ENCODE data around the gene SLC7A6. TPM values are rescaled to one million over a fixed set of nuclear protein-coding genes. Genes with fewer than 3 reads are reported as not detected.

SLC7A6 gene
- total and polyA plus RNA-seq, 9 donors, result 6.0 to 11.2 (median 7.5) TPM

DNA sequence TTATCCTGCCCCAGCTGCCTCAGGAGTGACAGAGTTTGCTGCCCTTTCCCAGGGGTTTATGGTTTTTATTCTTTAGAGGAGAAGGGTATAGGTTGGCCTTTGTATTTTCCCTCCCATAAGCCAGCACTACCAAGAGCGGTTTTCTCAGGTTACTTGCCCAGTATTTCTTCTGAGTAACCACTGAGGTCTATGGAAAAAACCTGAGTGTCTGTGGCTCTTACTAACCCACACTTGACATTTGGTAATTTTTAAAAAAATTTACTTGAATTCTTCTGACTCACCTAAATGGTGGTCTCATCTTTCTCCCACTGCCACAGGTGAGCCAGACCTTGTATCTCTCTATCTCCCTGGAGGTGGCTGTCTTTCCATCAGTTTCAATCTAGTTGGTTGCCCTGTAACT is 6.0 kb downstream of the SLC7A6 start:
- Histone ChIP-seq H3K4me1 (ENCODE audit: control insufficient read depth, insufficient read depth, low read length) (peaks cover 5% of the 10 kb centered on the region), H3K4me3 (ENCODE audit: low read length) (no peak overlapping the region), H3K9me3 (replicated peaks; ENCODE audit: control insufficient read depth, low read depth, low read length) (no peaks in the 10 kb centered on the region), H3K27ac (ENCODE audit: low read length) (no peak overlapping the region), H3K36me3 (ENCODE audit: control insufficient read depth, insufficient read depth, low read length) (peaks cover 18% of the 10 kb centered on the region), H3K27me3 (ENCODE audit: control insufficient read depth, insufficient read depth, low read length) (no peaks in the 10 kb centered on the region)
- whole genome bisulfite sequencing (ENCODE audit: insufficient coverage), result no CpG with 5 or more reads among the region's 1 CpG
- no peak for DNase-seq

DNA sequence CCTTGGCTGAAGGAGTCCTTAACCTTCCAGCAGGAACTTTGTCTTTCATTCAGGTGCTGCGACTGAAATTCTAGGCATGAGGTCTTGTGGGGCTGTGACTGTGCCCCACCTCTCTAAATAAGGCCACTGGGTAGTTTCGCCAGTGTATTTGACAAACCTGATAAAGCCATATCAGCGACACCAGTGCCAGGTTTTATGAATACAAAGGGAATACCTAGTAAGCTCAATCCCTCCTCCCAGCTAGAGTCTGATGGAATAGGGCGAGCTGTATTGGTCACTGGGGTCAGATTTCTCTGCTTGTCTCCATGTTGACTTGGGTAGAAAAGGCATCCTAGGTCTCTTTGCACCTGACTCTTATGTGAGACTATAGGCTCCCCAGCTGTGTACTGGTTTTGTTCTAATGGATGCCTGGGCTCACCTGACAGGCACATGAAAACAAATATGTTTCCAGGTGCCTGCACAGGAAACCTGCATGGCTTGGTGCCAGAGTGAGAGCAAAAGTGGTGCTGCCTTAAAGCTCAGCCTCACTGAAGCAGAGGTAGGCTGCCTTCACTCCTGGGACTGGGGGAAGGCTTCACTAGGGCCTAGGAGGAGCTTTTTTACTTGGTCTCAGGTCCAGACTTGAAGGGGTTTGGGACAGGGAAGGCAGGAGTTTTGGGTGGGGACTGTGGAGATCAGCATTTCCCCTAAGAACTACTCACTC is 8.3 kb downstream of the SLC7A6 start:
- H3K27me3 ChIP-seq (ENCODE audit: control insufficient read depth, insufficient read depth, low read length), result no peaks in the 10 kb centered on the region
- H3K4me1 ChIP-seq (ENCODE audit: control insufficient read depth, insufficient read depth, low read length), result peaks cover 3% of the 10 kb centered on the region
- 100% methylated on average over 1 of the region's 4 CpGs for WGBS (ENCODE audit: insufficient coverage)
- H3K27ac ChIP-seq (ENCODE audit: low read length), result no peak overlapping the region
- peaks cover 18% of the 10 kb centered on the region for H3K36me3 ChIP-seq (ENCODE audit: control insufficient read depth, insufficient read depth, low read length)
- H3K4me3 ChIP-seq (ENCODE audit: low read length), result no peak overlapping the region
- H3K9me3 ChIP-seq (replicated peaks; ENCODE audit: control insufficient read depth, low read depth, low read length), result no peaks in the 10 kb centered on the region
- no peak for DNase-seq

DNA sequence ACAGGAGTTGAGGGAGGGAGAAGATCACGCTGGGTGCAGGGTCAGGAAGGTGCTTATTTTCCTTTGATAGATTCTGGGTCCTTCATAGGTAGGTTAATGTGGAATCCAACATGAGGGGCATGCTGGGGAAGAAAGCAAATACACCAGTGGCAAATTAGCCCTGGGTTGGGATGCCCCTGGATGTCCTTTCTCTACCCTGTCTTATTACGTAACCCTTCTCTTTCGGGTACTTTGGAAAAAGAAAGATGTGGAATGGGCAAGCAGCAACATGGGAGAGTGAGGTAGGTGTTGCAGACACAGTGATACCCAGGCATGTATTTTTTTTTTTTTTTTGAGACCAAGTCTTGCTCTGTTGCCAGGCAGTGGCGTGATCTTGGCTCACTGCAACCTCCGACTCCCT is 9.1 kb downstream of the SLC7A6 start:
- no peak overlapping the region for H3K4me3 ChIP-seq (ENCODE audit: low read length)
- peaks cover 18% of the 10 kb centered on the region for H3K36me3 ChIP-seq (ENCODE audit: control insufficient read depth, insufficient read depth, low read length)
- no peaks in the 10 kb centered on the region for H3K4me1 ChIP-seq (ENCODE audit: control insufficient read depth, insufficient read depth, low read length)
- H3K27me3 ChIP-seq (ENCODE audit: control insufficient read depth, insufficient read depth, low read length), result no peaks in the 10 kb centered on the region
- no peak for DNase-seq
- H3K9me3 ChIP-seq (replicated peaks; ENCODE audit: control insufficient read depth, low read depth, low read length), result no peaks in the 10 kb centered on the region
- WGBS (ENCODE audit: insufficient coverage), result 90% methylated on average over 2 of the region's 5 CpGs
- H3K27ac ChIP-seq (ENCODE audit: low read length), result no peak overlapping the region

DNA sequence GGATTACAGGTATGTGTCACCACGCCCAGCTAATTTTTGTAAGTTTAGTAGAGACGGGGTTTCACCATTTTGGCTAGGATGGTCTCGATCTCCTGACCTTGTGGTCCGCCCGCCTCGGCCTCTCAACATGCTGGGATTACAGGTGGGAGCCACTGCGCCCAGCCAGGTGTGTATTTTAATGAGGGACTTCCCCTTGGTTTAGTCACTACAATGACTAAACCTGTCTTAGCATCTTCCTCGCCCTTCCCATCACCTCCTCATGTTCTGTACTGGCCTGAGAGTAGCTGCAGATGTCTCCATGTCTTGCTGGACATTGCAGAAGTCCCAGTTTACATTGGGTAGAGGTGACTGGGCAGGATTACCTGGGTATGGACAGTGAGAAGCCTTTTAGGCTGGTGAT is 9.6 kb downstream of the SLC7A6 start:
- no CpG with 5 or more reads among the region's 8 CpGs for WGBS (ENCODE audit: insufficient coverage)
- Histone ChIP-seq H3K4me1 (ENCODE audit: control insufficient read depth, insufficient read depth, low read length) (no peaks in the 10 kb centered on the region), H3K27ac (ENCODE audit: low read length) (no peak overlapping the region), H3K9me3 (replicated peaks; ENCODE audit: control insufficient read depth, low read depth, low read length) (no peaks in the 10 kb centered on the region), H3K4me3 (ENCODE audit: low read length) (no peak overlapping the region), H3K27me3 (ENCODE audit: control insufficient read depth, insufficient read depth, low read length) (no peaks in the 10 kb centered on the region), H3K36me3 (ENCODE audit: control insufficient read depth, insufficient read depth, low read length) (peaks cover 18% of the 10 kb centered on the region)
- DNase-seq, result no peak

DNA sequence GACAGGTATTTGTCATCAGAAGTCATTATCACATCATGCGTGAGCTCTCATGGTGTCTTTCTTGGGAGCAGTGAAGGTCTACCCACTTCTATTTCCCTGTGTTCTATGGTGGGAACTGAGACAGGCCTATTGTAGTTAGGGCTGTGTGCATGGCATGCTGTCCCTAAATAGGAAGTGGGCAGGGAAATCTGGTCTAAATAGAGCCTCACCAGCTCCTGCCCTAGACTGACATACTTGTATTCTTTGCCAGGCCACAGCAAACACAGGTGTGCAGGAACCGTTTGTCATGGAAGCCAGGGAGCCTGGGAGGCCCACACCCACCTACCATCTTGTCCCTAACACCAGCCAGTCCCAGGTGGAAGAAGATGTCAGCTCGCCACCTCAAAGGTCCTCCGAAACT is 10.1 kb downstream of the SLC7A6 start:
- Histone ChIP-seq H3K4me3 (ENCODE audit: low read length) (no peak overlapping the region), H3K27ac (ENCODE audit: low read length) (no peak overlapping the region), H3K9me3 (replicated peaks; ENCODE audit: control insufficient read depth, low read depth, low read length) (no peaks in the 10 kb centered on the region), H3K27me3 (ENCODE audit: control insufficient read depth, insufficient read depth, low read length) (no peaks in the 10 kb centered on the region), H3K36me3 (ENCODE audit: control insufficient read depth, insufficient read depth, low read length) (peaks cover 18% of the 10 kb centered on the region), H3K4me1 (ENCODE audit: control insufficient read depth, insufficient read depth, low read length) (no peaks in the 10 kb centered on the region)
- 88% methylated on average over 3 of the region's 4 CpGs for WGBS (ENCODE audit: insufficient coverage)
- no peak for DNase-seq

DNA sequence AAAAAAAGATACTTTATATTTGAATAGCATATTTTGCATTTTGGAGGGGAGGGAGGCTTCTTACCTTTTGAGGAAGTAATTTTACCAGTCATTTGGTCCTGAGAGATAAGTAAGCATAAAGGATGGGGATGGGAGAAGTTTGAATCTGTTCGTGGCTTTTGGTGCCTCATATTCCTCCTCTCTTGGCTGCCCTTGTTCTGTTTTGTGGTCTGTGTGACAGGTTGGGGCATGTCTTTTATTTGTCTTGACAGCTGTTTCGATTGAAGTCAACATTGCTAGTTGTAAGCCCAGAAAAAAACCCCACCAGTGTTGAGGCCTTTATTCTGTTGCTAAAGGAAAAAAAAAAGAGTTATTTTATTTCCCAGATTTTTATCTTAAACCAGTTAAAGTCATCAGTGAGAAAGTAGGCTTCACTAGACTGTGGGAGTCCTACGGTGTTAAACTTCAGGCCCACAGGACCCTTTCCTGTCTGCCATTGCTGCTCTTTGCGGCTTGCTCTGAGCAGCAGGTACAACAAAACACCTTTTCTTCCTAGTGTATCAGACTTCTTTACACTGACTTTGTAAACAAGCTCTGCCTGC is 11.4 kb downstream of the SLC7A6 start:
- Histone ChIP-seq H3K4me1 (ENCODE audit: control insufficient read depth, insufficient read depth, low read length) (no peaks in the 10 kb centered on the region), H3K4me3 (ENCODE audit: low read length) (no peak overlapping the region), H3K9me3 (replicated peaks; ENCODE audit: control insufficient read depth, low read depth, low read length) (no peaks in the 10 kb centered on the region), H3K27me3 (ENCODE audit: control insufficient read depth, insufficient read depth, low read length) (no peaks in the 10 kb centered on the region), H3K36me3 (ENCODE audit: control insufficient read depth, insufficient read depth, low read length) (peaks cover 18% of the 10 kb centered on the region), H3K27ac (ENCODE audit: low read length) (no peak overlapping the region)
- 64% methylated on average over 2 of the region's 4 CpGs for WGBS (ENCODE audit: insufficient coverage)
- no peak for DNase-seq

DNA sequence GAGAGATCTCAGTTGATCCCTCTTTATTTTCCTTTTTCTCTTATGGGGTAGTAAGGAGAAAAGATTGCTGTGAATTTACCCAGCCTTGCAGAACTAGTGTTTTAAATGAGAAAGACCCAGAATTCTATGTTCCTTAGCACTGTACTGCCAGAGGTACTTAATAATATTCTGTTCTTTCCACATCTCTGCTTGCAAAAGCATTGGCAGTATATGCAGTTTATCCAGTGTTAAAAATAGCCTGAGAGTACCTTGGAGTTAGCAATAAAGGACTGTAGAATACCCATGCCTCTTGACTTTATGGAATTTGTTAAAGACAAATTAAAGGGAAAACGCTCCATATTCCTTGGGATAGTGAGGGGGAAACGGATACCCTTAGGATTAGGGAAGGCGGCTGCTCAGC is 11.9 kb downstream of the SLC7A6 start:
- H3K4me1 ChIP-seq (ENCODE audit: control insufficient read depth, insufficient read depth, low read length), result no peaks in the 10 kb centered on the region
- H3K9me3 ChIP-seq (replicated peaks; ENCODE audit: control insufficient read depth, low read depth, low read length), result no peaks in the 10 kb centered on the region
- 75% methylated on average over 2 of the region's 3 CpGs for WGBS (ENCODE audit: insufficient coverage)
- peaks cover 22% of the 10 kb centered on the region for H3K36me3 ChIP-seq (ENCODE audit: control insufficient read depth, insufficient read depth, low read length)
- no peak for DNase-seq
- H3K27ac ChIP-seq (ENCODE audit: low read length), result no peak overlapping the region
- no peaks in the 10 kb centered on the region for H3K27me3 ChIP-seq (ENCODE audit: control insufficient read depth, insufficient read depth, low read length)
- H3K4me3 ChIP-seq (ENCODE audit: low read length), result no peak overlapping the region

DNA sequence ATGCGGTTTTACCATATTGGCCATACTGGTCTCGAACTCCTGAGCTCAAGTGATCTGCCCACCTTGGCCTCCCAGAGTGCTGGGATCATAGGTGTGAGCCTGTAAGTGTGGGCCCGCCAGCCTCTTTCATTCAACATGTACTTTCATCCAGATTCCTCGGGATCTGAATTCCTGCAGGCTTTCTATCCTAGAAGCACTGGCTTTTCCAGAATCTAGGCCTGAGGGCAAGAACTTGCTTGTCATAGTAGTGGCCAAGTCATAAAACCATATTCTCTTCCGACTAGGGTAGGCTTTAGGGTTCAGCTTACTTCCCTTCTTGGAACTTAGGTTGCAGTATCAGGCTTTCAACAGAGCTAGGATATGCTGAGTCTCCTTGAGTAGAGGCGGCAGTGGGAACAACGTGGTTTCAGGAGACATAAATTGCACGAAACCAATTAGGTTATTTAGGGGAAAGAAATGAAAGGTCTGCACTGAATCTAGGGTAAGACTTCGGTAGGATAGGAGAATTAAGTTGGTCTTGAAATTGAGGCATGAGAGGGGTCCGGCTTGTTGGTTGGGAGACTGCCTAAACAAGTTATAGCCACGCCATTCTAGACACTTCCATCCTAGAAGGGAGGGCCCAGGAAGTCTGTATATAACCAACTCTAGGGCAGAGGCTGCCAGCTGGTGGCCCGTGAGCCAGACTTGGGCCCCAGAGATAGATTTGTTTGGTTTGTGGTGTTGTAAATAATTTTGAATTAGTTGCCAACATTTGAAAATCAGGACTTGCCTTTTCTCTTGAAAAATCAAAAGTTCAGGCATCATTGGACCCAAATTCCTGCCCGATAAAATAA is 15.6 kb downstream of the SLC7A6 start:
- 87% methylated on average over 6 of the region's 13 CpGs for WGBS (ENCODE audit: insufficient coverage)
- H3K4me1 ChIP-seq (ENCODE audit: control insufficient read depth, insufficient read depth, low read length), result peaks cover 3% of the 10 kb centered on the region
- H3K9me3 ChIP-seq (replicated peaks; ENCODE audit: control insufficient read depth, low read depth, low read length), result no peaks in the 10 kb centered on the region
- no peaks in the 10 kb centered on the region for H3K27me3 ChIP-seq (ENCODE audit: control insufficient read depth, insufficient read depth, low read length)
- H3K36me3 ChIP-seq (ENCODE audit: control insufficient read depth, insufficient read depth, low read length), result peaks cover 24% of the 10 kb centered on the region
- no peak overlapping the region for H3K27ac ChIP-seq (ENCODE audit: low read length)
- H3K4me3 ChIP-seq (ENCODE audit: low read length), result no peak overlapping the region
- no peak for DNase-seq

DNA sequence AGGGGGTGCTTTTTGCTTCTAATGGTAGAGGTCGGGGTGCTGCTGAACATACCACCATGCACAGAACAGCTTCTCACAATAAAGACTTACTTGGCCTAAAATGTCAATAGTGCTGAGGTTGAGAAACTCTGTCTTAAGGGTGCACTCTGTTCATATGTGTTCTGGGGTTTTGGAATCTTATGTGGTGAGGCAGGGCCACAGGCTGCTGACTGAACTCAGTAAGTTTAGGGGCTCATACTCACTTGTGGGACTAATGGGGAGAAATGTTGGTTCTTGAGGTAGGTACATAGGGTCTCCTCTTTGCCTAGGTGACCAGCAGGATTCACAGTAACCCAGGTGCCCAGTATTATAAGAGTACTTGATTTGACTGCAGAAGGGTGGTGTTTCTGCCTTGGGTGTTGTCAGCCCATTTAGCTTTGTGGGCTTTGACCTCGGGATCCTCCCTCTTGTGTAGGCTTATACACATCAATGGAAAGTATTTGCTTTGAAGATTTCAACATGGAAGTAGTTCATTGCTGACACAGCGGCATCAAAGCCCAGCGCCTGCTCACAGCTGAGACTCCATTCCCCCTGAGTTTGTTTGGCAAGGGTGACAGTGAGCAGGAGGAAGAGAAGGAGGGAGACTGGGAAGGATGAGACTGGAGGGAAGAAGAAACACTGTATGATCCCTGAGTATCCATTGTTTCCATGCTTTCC is 17.2 kb downstream of the SLC7A6 start:
- H3K4me3 ChIP-seq (ENCODE audit: low read length), result no peak overlapping the region
- no peaks in the 10 kb centered on the region for H3K9me3 ChIP-seq (replicated peaks; ENCODE audit: control insufficient read depth, low read depth, low read length)
- peaks cover 10% of the 10 kb centered on the region for H3K4me1 ChIP-seq (ENCODE audit: control insufficient read depth, insufficient read depth, low read length)
- no peak overlapping the region for H3K27ac ChIP-seq (ENCODE audit: low read length)
- H3K36me3 ChIP-seq (ENCODE audit: control insufficient read depth, insufficient read depth, low read length), result peaks cover 29% of the 10 kb centered on the region
- 92% methylated on average over 2 of the region's 4 CpGs for WGBS (ENCODE audit: insufficient coverage)
- no peaks in the 10 kb centered on the region for H3K27me3 ChIP-seq (ENCODE audit: control insufficient read depth, insufficient read depth, low read length)
- DNase-seq, result no peak

DNA sequence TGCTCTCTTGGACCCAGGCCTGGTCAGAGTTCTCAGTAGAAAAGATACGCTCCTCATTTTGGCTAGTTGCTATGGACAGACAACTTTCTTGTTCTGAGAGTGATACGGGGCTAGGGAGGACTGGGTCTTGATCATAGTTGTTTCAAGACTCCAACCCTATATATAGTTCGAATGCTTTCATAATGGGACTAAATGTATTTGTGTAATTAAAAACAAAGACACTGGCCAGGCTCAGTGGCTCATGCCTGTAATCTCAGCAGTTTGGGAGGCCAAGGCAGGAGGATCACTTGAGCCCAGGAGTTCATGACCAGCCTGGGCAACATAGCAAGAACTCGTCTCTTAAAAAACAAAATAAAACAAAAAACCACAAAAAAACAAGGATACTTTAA is 17.7 kb downstream of the SLC7A6 start:
- Histone ChIP-seq H3K4me1 (ENCODE audit: control insufficient read depth, insufficient read depth, low read length) (peaks cover 10% of the 10 kb centered on the region), H3K9me3 (replicated peaks; ENCODE audit: control insufficient read depth, low read depth, low read length) (no peaks in the 10 kb centered on the region), H3K36me3 (ENCODE audit: control insufficient read depth, insufficient read depth, low read length) (peaks cover 31% of the 10 kb centered on the region), H3K27me3 (ENCODE audit: control insufficient read depth, insufficient read depth, low read length) (no peaks in the 10 kb centered on the region), H3K27ac (ENCODE audit: low read length) (no peak overlapping the region), H3K4me3 (ENCODE audit: low read length) (no peak overlapping the region)
- DNase-seq, result no peak
- WGBS (ENCODE audit: insufficient coverage), result no CpG with 5 or more reads among the region's 4 CpGs

All from muscle of leg (tissue), 11 donors.